ENCODE data around the gene STUB1. TPM values are rescaled to one million over a fixed set of nuclear protein-coding genes. Genes with fewer than 3 reads are reported as not detected.

Gene STUB1
- total and polyA plus RNA-seq, 2 experiments from 2014 or later, result 91.7 to 108 TPM

- TF ChIP-seq CTCF (conservative IDR thresholded peaks at IDR 0.05; ENCODE audit: low read depth in 2 of 2), result no peak
- no peak for TF ChIP-seq ZNF331 (CRISPR knock-in tag; IDR thresholded peaks at IDR 0.05; ENCODE audit: low read depth)
- no peak for TF ChIP-seq ETS1 (IDR thresholded peaks at IDR 0.05)
- TF ChIP-seq CREB1 (CRISPR knock-in tag; IDR thresholded peaks at IDR 0.05; ENCODE audit: low read depth), result no peak
- TF ChIP-seq EZH2 (IDR thresholded peaks at IDR 0.05; ENCODE audit: low read depth, unreplicated experiment), result no peak
Measured at GRCh38 chr16:726188-726437, 45.9 kb downstream of the STUB1 start (continued).

GRCh38 chr16:726438-727290, 46.5 kb downstream of the STUB1 start, which contains the start of the genes CCDC78 and HAGHL:
Gene CCDC78 (minus strand): TSS chr16:726443. CDS start chr16:726367, 76 bp downstream.
Gene HAGHL (plus strand): TSS chr16:727106. CDS start chr16:727510, 404 bp downstream.
- ATAC-seq (peak; percentile 21), DNase-seq (ENCODE audit: low spot score) (peak; percentile 82)
- Histone ChIP-seq H3K36me3 (ENCODE audit: insufficient read depth) (no peaks in the 10 kb centered on the region), H4K20me1 (replicated peaks; ENCODE audit: insufficient read depth) (no peaks in the 10 kb centered on the region), H3K79me2 (replicated peaks; ENCODE audit: insufficient read depth) (no peaks in the 10 kb centered on the region), H2AFZ (peak within 1 kb of the TSS; percentile 80), H3K27me3 (ENCODE audit: insufficient read depth) (peaks cover 14% of the 10 kb centered on the region; the same call in 1 of the 2 replicates), H3F3A (replicated peaks; ENCODE audit: low read depth) (peaks cover 12% of the 10 kb centered on the region), H3K4me3 (peak within 1 kb of the TSS; percentile 71), H3K4me1 (ENCODE audit: insufficient read depth) (no peaks in the 10 kb centered on the region), H3K9me2 (ENCODE audit: insufficient read depth) (no peaks in the 10 kb centered on the region), H3K27ac (ENCODE audit: low read depth) (no peak within 1 kb of the TSS), H3K4me2 (peak within 1 kb of the TSS; percentile 87)
- no peaks in the 10 kb centered on the region for H3K4me1 Mint-ChIP-seq
- H3K36me3 Mint-ChIP-seq (ENCODE audit: low read depth), result no peaks in the 10 kb centered on the region
- H3K9me3 Mint-ChIP-seq, result no peaks in the 10 kb centered on the region
- peaks cover 18% of the 10 kb centered on the region for H3K27me3 Mint-ChIP-seq (ENCODE audit: insufficient read depth, low read depth, poor library complexity)
- peak within 1 kb of the TSS; percentile 67 for H3K4me3 Mint-ChIP-seq
- no peak within 1 kb of the TSS for H3K27ac Mint-ChIP-seq
- TF ChIP-seq ZNF114 (CRISPR knock-in tag; IDR thresholded peaks at IDR 0.05), result no peak
- no peak for TF ChIP-seq ZNF462 (CRISPR knock-in tag; IDR thresholded peaks at IDR 0.05)
- no peak for TF ChIP-seq NANOG (IDR thresholded peaks at IDR 0.05; ENCODE audit: borderline replicate concordance)
- TF ChIP-seq CREB1 (CRISPR knock-in tag; IDR thresholded peaks at IDR 0.05; ENCODE audit: low read depth), result no peak
- TF ChIP-seq EZH2 (IDR thresholded peaks at IDR 0.05; ENCODE audit: low read depth, unreplicated experiment), result no peak
- TF ChIP-seq EZH2phosphoT487 (IDR thresholded peaks at IDR 0.05; ENCODE audit: unreplicated experiment), result no peak
- TF ChIP-seq STAT1 (IDR thresholded peaks at IDR 0.05; ENCODE audit: unreplicated experiment), result no peak
- TF ChIP-seq POLR2AphosphoS5 (IDR thresholded peaks at IDR 0.05; ENCODE audit: low read depth), result peak; percentile 38
- peak in 1 of 2 experiments; percentile 6; a peak in 1 of 4 replicates for TF ChIP-seq CTCF (conservative IDR thresholded peaks at IDR 0.05; ENCODE audit: low read depth in 2 of 2)

All from GM23338 (cell line).